ENCODE data around the gene SLC39A11.
"Not testable (repeated sequence)": the region's sequence is repeated elsewhere in the genome, so short reads cannot be mapped to it uniquely, and the experiment has no call there.

The SLC39A11 gene

DNA sequence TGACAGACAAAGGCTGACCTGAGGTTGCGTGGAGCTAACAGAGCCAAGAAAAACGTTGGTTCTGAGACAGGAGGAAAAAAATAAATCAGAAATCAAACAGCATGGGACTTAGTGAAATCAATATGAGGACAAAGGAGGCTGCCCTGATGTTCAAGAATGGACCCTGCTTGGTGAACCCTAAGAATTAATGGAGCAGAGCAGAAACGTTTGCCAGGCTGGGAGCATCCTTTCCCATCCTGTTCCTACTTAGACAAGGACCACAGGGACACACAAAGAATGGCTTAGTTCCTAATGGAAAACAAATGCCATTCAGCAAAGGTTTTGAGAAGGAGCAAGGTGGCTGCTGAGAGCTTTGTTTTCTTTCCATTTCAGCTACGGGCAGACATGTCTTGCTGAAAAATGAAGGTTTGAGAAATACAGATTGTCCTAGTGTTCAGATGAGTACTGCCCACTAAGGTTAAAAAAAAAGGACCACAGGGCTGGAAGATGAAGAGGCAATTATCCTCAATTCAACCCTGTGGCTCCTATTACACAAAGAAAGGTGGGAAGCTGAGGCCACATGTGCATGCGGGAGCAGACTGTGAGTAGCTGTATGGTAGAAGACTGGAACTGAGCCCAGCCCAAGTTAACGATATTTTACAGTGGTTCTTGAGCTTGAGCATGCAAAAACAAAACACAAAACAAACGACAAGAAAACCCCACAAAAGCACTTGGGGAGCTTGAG lies 230.1 kb downstream of the SLC39A11 start:
- no peak for FAIRE-seq

DNA sequence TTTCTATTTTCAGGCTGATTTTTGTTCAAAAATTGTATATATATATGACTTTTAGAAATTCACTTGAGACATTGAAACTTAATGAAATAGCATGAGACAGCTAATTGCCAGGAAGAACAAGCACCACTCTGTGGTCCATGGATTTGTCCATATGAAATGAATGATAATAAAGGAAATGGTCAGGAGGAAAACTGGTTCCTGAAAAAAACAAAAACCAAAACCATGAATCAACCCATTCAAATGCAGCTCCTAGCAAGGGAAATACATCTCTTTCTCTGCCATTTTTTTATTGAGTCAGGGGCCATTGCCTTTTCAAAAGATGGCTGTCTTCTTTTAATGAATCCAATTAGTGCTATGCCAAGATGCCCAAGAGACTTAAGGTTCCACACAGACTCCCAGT lies 230.7 kb downstream of the SLC39A11 start:
- FAIRE-seq: no peak

DNA sequence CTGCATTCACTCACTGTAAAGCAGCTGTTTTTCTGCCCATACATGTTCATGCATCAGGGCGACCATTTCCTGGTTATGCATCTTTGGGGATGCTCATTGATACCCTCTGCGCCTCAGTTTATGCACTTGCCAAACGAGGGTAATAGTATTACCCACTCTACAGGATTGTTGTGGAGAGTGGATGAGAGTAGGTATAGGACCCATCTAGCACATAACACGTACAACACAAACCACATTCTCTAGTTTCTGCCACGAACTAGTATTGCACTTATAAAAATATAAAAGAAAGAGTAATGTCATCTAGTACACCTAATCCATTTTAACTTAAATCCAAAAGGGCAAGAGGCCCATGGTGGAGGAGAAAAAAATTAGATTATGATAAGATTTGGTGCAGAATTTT lies 231.7 kb downstream of the SLC39A11 start:
- no peak for FAIRE-seq

DNA sequence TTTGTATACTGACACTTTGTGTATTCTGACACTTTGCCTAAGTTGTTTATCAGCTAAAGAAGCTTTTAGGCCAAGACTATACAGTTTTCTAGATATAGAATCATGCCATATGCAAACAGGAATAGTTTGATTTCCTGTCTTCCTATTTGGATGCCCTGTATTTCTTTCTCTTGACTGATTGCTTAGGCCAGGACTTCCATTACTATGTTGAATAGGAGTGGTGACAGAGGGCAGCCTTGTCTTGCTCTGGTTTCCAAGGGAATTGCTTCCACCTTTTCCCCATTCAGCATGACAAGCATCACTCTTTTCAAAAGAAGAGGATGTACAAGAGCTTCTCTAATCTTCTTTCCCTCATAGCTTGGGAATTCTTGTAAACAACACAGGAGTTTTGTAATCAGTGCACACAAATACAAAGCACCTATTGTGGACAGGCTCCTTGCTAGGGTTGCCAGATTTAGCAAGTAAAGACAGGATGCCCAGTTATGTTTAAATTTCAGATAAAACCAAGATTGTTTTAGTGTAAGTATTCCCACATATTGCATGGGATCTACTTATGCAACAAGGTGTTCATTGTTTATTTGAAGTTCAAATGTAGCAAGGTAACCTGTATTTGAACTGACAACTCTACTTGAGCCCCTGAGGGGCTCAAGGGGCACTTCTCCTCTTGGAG lies 233.5 kb downstream of the SLC39A11 start:
- no peak for FAIRE-seq

DNA sequence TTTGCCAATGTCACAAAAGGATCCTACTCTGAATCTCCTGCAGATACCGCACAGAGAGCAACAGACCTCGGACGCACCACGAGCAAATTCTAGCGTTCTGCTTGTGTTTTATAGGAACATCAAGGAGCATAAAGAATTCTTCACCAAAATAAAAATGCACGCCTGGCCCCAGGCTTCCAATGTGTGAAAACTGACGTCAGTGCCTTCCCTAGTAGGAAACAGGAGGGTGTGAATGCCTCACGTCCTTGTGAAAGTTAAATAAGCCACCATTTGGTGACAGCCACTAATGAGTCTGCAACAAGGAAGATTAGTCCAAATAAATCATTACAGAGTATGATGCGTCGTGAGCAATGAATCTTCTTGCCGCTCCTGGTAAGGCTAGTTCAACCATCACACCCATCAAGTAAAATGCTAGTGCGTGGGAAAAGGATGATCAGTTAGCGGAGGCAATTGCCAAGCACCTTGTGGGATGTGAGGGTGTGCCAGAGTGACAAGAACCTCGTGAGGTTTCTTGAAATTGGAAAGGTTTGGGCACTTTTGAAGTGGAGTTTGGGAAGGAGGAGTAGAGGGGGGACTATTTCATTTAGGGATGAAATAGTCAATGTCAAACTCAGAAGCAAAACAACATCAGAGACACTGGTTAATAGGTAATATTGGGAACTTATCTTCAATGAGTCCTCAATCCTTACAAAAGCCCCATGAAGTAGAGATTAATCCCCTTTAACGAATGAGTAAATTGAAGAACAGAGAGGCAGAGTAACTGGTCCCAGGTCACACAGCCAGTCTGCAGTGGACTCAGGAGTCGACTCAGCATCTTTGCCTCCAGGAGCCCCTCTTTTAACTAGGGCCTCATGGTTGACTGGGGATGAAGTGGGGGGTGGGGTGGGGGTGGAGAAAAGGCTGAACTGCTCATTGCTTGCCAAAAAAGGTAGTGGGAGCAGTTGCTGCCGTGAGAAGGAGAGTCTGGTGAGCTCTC lies 238.8 kb downstream of the SLC39A11 start:
- FAIRE-seq: no peak

DNA sequence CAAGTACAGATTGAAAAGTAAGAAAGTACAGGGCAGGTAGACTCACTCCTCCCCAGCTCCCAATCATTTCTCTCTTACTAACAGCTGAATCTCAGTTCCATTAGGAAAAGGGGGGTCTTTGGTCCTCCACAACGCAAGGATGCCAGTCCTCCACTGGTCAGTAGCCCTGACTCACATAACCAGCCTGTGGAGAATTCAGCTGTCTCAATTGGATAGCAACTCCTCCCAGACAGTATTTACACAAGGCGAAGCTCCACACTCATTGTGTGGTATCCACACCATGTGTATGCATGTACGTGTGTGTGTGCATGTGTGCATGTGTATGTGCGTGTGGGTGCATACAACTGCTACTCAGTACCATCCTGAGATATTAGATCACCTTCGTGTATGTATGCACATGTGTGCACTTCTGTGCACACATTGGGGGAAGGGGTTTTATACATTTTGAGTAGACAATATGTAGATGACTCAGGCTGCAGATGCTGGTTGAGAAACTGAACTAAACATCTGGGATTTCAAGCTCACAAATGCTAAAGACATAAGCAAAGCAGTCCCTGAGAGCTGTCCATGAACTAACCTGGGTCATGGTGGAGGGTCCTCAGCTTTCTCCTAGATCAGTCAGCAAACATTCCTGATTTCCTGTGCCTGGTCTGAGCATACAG lies 240.1 kb downstream of the SLC39A11 start:
- no peak for FAIRE-seq

DNA sequence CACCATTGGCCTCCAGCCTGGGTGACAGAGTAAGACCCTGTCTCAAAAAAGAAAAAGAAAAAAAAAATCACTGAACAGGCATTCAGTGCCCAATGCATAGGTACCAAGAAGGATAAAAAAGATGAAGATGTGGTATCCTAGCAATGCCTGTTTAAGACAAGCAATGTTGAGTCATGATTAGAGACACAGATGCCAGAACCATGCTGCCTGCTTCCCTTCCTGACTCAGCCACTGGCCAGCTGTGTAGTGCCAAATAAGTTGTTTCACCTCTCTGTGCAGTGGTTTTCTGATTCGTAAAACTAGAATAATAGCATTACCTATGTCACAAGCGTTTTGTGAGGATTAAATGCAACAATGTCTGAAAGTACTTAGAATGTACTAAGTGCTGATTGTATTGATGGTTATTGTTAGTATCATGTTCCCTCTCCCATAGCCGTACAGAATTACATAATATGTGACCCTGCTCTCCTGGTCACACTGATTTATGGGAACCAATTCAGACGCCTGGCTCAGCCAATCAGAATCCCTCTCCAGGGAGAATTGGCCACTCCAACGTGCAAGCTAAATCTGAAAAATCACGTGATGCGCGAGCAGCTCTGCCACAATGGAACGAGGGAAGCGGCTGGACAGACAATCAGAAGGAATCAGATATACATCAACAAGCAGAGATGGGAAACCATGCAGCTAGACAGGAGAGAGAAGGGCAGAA lies 241.9 kb downstream of the SLC39A11 start:
- no peak for FAIRE-seq

DNA sequence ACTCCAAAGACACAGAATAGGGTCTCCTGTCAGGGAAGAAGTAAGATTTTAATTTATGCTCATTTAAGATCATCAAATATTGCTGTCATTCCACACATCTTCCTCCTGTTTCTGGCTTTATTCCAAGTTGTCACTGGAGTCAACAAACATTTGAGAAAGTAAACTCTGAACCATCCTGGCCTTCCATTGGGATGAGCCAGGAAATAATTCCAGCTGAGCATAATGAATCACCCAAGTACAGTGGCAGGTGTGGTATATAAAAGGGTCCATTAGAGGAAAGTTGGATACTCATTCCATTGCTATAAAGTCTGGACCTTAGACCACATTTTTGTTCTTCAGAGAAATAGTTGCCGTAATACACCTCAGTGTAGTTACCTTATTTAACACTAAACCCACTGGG lies 246.1 kb downstream of the SLC39A11 start:
- FAIRE-seq: no peak

DNA sequence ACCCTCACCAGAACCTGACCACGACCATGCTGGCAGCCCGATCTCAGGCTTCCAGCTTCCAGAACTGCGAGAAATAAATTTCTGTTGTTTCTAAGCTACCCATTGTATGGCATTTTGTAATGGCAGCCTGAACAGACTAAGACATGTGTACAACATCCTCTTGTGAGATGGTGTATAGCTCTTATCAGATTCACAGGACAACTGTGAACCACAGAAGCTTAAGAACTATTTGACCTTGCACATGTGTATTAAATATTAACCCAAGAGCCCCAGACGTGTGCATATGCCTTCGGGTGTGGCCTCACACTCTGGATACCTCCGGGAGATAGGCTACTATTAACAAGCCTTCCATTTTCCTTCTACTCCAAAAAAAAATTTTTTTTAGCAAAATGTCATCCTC lies 248.9 kb downstream of the SLC39A11 start:
- no peak for FAIRE-seq

DNA sequence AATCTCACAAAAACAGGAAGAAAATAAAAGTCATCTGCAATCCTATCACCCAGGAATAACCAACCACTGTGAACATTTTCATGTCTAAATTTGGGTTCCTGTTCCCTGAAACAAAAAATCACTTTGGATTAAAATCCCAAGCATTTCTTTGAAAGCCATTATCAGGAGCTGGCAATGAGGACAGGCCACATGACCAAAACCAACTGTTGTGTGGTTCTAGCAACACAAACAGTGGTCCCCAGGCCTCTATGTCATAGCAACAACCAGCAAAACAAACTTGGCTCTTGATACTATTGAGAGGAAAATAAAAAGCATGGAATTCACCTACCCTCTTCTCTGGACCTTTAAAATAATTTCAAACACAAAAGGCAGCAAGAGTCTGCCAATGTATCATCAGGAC lies 252.5 kb downstream of the SLC39A11 start:
- no peak for FAIRE-seq

DNA sequence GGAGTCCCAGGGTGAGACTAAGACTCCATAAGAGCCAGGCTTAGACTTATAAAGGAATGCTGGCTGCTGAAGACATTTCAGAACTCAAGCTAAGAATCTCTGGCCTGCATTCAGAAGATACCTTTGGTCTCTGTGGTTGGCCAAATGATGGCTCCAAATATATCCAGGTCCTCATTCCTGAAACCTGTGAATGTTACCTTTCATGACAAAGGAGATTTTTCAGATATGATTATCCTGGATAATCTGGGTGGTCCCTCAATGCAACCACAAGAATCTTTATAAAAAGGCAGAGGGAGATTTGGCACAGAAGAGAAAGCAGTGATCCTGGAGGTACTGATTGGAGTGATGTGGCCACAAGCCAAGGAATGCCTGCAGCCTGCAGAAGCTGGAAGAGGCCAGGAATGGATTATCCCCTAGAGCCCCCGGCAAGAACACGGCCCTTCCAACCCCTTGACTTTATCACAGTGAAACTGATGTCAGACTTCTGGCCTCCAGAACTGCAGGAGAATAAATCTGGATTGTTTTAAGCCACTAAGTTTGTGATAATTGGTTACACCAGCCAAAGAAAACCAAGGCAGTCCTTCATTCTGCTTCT lies 253.3 kb downstream of the SLC39A11 start:
- no peak for FAIRE-seq

DNA sequence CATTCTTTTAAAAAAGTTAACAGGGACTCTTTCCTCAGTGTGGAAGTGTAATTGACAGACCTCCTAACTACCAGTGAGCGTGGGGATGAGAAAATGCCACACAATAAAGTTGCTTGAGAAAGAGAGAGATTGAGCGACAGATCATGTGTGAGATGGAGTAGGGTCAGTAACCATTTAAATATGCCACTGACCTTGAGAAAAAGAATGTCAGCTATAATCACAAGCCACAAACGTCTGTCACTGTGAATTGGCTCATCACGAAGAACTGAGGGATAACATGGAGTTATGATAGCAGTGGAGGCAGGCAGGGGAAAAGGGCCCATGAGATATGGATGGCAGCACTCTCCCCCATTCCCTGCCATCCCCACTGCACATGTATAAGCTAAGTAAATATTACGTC lies 253.9 kb downstream of the SLC39A11 start:
- no peak for FAIRE-seq

DNA sequence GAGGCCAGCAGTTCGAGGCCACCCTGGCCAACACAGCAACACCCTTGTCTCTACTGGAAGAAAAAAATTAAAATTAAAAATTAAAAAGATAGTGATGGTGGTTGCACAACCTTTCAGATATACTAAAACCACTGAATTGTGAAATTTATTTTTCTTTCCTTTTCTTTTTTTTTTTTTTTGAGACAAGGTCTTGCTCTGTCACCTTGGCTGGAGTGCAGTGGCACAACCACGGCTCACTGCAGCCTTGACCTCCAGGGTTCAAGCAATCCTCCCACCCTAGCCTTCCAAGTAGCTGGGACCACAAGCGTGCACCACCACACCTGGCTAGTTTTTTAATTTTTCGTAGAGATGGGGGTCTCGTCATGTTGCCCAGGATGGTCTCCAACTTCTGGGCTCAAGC lies 254.4 kb downstream of the SLC39A11 start:
- FAIRE-seq: no peak

DNA sequence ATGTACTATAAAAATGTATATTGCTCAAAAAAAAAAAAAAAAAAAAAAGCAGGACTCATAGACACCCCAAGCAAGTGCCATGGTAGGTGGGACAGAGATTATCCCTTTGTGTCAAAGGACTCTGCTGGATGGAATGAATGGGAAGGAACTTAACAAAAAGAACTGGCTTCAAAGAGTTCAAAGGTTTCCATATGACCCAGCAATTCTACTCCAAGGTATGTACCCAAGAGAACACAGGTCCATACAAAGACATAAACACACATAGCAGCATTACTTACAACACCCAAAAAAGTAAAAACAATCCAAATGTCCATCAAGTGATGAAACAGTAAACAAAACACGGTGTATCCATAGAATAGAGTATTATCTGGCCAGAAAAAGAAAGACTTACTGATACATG lies 255.2 kb downstream of the SLC39A11 start:
- no peak for FAIRE-seq

DNA sequence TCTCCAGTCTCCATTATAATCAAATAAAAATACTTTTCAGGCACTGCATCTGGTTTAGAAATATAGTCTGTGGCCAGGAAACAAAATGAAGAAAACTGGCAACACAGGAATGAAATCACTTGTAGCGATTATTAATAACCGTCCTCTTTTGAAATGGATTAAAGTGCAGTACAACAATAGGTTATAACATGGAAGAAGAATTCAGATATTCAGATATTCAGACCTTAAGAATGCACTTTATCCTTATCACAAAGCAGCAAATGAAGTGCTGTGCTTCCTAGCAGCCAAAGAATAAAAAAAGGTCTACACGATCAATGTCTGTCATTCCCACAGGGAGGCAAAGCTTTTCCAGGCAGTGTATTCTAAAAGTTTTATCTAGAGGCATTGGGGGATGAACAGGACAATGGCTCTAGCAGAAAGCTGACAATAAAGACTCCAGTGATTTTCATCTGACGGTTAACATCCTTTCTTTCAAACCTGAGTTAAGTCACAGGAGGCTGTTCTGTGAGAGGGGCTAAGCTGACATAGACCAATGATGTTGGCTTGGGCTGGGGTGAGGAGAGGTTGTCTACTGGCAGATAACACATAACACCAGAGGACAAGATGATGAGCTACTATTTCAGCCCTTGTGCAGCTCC lies 259.2 kb downstream of the SLC39A11 start:
- no peak for FAIRE-seq

DNA sequence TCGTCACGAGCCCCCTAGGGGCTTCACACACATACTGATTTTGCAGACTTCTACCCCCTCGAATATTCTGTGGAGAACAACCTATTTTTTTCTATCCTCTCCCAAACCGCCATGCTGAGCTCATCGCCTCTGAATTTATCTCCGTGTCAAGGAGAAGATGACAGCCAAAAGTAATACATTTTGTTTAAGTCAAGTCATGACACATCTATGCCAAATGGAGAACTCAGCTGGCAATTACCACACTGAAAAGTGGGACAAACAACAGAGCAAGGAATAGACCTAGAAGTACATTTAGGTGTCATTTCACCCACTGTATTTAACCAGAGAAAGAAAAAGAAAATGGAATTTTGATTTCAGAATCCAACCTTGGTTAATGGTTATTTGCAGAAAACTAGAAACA lies 260.2 kb downstream of the SLC39A11 start:
- FAIRE-seq: no peak

DNA sequence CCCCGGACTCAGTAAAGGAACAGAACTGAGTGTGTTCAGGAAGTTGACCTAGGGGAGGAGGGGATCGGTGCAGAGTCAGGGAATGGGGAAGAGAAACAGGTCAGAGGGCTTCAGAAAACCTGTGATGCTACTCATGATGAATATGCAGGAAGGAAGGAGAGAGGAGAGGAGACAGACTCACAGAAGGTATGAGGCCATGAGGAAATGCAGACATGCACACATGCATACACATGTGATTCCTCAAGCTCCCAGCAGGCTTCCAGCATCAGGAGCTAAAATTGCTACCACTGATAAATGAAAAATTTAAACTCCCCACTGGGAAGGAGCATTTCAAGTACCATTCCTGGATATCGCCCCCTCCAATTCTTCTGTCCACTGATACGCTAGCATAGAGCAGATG lies 262.6 kb downstream of the SLC39A11 start:
- FAIRE-seq: no peak

DNA sequence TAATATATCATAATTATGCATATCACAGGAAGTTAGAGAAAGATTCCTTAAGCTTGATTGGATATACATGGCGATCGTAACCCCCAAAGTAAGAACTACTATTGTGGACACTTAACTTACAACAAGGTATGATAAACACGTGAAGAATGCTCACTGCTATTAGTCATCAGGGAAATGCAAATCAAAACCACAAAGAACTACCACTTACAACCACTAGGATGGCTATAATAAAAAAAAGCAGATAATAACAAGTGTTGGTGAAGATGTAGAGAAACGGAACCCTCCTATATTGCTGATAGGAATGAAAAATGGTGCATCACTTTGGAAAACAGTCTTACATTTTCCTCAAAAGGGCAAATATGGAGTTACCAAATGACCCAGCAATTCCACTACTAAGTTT lies 265.9 kb downstream of the SLC39A11 start:
- no peak for FAIRE-seq

DNA sequence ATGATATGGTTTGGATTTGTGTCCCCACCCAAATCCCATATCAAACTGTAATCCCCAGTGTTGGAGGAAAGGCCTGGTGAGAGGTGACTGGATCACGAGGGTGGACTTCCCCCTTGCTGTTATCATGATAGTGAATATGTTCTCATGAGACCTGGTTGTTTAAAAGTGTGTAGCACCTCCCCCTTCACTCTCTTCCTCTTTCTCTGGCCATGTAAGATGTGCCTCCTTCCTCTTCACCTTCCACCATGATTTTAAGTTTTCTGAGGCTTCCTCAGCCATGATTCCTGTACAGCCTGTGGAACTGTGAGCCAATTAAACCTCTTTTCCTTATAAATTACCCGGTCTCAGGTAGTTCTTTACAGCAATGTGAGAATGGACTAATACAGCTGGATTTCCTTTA lies 266.4 kb downstream of the SLC39A11 start:
- not testable (repeated sequence) for FAIRE-seq

DNA sequence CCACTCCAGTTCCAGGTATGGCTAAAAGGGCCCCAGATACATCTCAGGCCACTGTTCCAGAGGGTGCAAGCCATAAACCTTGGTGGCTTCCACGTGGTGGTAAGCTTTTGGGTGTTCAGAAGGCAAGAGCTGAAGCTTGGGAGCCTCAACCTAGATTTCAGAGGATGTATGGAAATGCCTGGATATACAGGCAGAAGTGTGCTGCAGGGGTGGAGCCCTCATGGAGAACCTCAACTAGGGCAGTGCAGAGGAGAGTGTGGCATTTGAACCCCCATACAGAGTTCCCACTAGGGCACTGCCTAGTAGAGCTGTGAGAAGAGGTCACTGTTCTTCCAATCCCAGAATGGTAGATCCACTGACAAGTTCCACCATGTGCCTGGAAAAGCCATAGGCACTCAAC lies 267.3 kb downstream of the SLC39A11 start:
- no peak for FAIRE-seq

DNA sequence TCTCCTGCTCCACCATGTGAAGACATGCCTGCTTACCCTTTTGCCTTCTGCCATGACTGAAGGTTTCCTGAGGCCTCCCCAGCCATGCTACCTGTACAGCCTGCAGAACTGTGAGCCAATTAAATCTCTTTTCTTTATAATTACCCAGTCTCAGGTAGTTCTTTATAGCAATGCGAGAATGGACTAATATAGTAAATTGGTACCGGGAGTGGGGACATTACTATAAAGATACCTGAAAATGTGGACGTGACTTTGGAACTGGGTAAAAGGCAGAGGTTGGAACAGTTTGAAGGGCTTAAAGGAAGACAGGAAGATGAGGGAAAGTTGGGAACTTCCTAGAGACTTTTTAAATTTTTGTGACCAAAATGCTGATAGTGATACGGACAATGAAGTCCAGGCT lies 268.2 kb downstream of the SLC39A11 start:
- not testable (repeated sequence) for FAIRE-seq

Data from TTC549 (cell line).